BJ (cell line): ENCODE data around the gene BRPF3. TPM values are rescaled to one million over a fixed set of nuclear protein-coding genes. Genes with fewer than 3 reads are reported as not detected.

Experiments used
- CTCF ChIA-PET: fragments of 350-600 bp; formaldehyde crosslinking; extraction: SDS; loops from one replicate; lab custom pipeline; 2021; ENCODE audit warnings: antibody characterized with exemption, inconsistent platforms; lab: Yijun Ruan, JAX
- POLR2A ChIA-PET: fragments of 300-600 bp; sonication (Branson Sonifier 250); formaldehyde crosslinking; extraction: SDS; loops from one replicate; lab custom pipeline; 2021; ENCODE audit warnings: antibody characterized with exemption; lab: Charles Lee
- DNase-seq: peaks from one replicate; pipeline ENCODE4 v3.0.0-alpha.2; 2011; ENCODE audit warnings: low read depth
- H3K27me3 ChIP-seq: 2 replicates; pipeline ENCODE4 v1.6.0; 2011; ENCODE audit warnings: low read length; ENCODE audit not compliant: control insufficient read depth, insufficient read depth
- H3K36me3 ChIP-seq: 2 replicates; pipeline ENCODE4 v1.5.1; 2011; ENCODE audit warnings: low read length; ENCODE audit not compliant: control insufficient read depth, insufficient read depth
- H3K4me3 ChIP-seq: 2 replicates; pipeline ENCODE4 v1.5.1; 2011; ENCODE audit warnings: low read depth, mild to moderate bottlenecking, control low read depth, low read length
- CTCF ChIP-seq: IDR thresholded peaks from 2 replicates; pipeline ENCODE4 v1.5.1; 2011; ENCODE audit warnings: low read depth, mild to moderate bottlenecking, control low read depth, inconsistent platforms, low read length, moderate library complexity; ENCODE audit not compliant: insufficient read depth
- polyA plus RNA-seq: library from polyadenylated mRNA; depleted of rRNA; stranded (reverse); fragments of >200 nt; gene quantifications from 2 replicates; pipeline ENCODE4 v1.2.3, GENCODE V29; 2011; rRNA removed

The BRPF3 gene
- polyA plus RNA-seq, 1 experiment: 13.2 TPM

DNA sequence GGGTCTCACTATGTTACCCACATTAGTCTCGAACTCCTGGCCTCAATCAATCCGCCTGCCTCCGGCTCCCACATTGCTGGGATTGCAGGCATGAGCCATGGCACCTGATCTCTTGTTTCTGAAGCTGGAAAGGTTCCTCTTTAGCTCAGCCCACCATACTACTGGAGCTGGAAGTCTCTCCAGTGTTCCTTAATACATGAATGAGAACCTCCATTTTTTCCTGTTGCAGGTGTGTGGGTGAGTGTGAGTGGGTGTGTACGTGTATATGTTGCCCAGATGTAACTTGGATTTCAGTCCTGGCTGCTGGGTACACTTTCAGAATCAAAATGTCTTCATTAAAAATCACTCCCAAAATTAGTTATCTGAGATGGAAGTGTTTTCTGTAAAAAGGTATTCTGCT lies 84.4 kb downstream of the BRPF3 start:
- Histone ChIP-seq H3K4me3 (no peak overlapping the region), H3K36me3 (no peaks in the 10 kb centered on the region), H3K27me3 (peaks cover 39% of the 10 kb centered on the region)
- ChIA-PET POLR2A (no interaction called here), CTCF (interaction anchor here (1.0 to 5.5 kb wide), 3 partner anchors 8 to 22 kb away, joined by 4 to 29 read pairs (median 5); no protein-coding TSS in a partner anchor)
- no peak for TF ChIP-seq CTCF
- DNase-seq: no peak

Other genes with a start within 250 kb of the BRPF3 start
- gene SLC26A8, start 172.1 kb upstream of the BRPF3 start, polyA plus RNA-seq: 0.12 TPM in 1 of 2 replicates, not detected in the other
- gene MAPK14, start 168.9 kb upstream of the BRPF3 start, polyA plus RNA-seq: 33.9 and 53.0 TPM in 2 replicates
- 2.8 and 3.8 TPM in 2 replicates for gene MAPK13, start 66.2 kb upstream of the BRPF3 start, polyA plus RNA-seq
- not detected in 2 replicates for gene PNPLA1, start 73.3 kb downstream of the BRPF3 start, polyA plus RNA-seq
- not detected in 2 replicates for gene BNIP5, start 140.1 kb downstream of the BRPF3 start, polyA plus RNA-seq
- 1.4 and 1.8 TPM in 2 replicates for gene ETV7, start 190.9 kb downstream of the BRPF3 start, polyA plus RNA-seq
- gene PXT1, start 246.1 kb downstream of the BRPF3 start, polyA plus RNA-seq: 0.04 TPM in 1 of 2 replicates, not detected in the other
- 123 and 154 TPM in 2 replicates for gene KCTD20, start 246.3 kb downstream of the BRPF3 start, polyA plus RNA-seq